Measurements from ENCODE around the gene TUB. TPM values are rescaled to one million over a fixed set of nuclear protein-coding genes. Genes with fewer than 3 reads are reported as not detected.

The TUB gene
- polyA plus RNA-seq, 3 donors: not detected

GRCh38 chr11:8096575-8096974 lies 15.6 kb downstream of the TUB start:
- no peaks in the 10 kb centered on the region for H3K9me3 Mint-ChIP-seq
- Histone ChIP-seq H2AFZ (ENCODE audit: insufficient read depth, low read depth, low read length, poor library complexity, severe bottlenecking) (no peak overlapping the region), H3K27ac (ENCODE audit: low read depth in 1 of 2, low read length in 2 of 2) (no peak overlapping the region), H3K79me2 (ENCODE audit: insufficient read depth, low read length) (no peaks in the 10 kb centered on the region), H3K36me3 (replicated peaks in 1 of 2; ENCODE audit: control insufficient read depth in 1 of 2, insufficient read depth in 2 of 2, low read length in 2 of 2) (no peaks in the 10 kb centered on the region), H3K27me3 (ENCODE audit: control insufficient read depth in 2 of 2, insufficient read depth in 2 of 2, low read length in 2 of 2) (no peaks in the 10 kb centered on the region), H3K9me3 (replicated peaks in 1 of 2; ENCODE audit: control insufficient read depth in 1 of 2, insufficient read depth in 1 of 2, low read length in 2 of 2) (no peaks in the 10 kb centered on the region), H3K4me1 (ENCODE audit: control insufficient read depth in 1 of 2, insufficient read depth in 2 of 2, low read length in 2 of 2) (no peaks in the 10 kb centered on the region), H3K4me3 (replicated peaks in 1 of 3; ENCODE audit: low read depth in 2 of 3, low read length in 3 of 3) (no peak overlapping the region), H3K4me2 (replicated peaks; ENCODE audit: extremely low read depth, low read length, poor library complexity, severe bottlenecking) (no peak overlapping the region), H3K9ac (ENCODE audit: insufficient read depth, low read length, poor library complexity, severe bottlenecking) (no peak overlapping the region), H4K20me1 (ENCODE audit: insufficient read depth, low read length) (no peaks in the 10 kb centered on the region)
- no CpG with 5 or more reads among the region's 6 CpGs for WGBS (ENCODE audit: insufficient coverage)
- no peaks in the 10 kb centered on the region for H3K4me1 Mint-ChIP-seq
- intact Hi-C loops (cut with micrococcal nuclease): no loop called here
- H3K4me3 Mint-ChIP-seq: no peak overlapping the region
- H3K27ac Mint-ChIP-seq: no peak overlapping the region
- TF ChIP-seq, protein P1, sequence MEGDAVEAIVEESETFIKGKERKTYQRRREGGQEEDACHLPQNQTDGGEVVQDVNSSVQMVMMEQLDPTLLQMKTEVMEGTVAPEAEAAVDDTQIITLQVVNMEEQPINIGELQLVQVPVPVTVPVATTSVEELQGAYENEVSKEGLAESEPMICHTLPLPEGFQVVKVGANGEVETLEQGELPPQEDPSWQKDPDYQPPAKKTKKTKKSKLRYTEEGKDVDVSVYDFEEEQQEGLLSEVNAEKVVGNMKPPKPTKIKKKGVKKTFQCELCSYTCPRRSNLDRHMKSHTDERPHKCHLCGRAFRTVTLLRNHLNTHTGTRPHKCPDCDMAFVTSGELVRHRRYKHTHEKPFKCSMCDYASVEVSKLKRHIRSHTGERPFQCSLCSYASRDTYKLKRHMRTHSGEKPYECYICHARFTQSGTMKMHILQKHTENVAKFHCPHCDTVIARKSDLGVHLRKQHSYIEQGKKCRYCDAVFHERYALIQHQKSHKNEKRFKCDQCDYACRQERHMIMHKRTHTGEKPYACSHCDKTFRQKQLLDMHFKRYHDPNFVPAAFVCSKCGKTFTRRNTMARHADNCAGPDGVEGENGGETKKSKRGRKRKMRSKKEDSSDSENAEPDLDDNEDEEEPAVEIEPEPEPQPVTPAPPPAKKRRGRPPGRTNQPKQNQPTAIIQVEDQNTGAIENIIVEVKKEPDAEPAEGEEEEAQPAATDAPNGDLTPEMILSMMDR (IDR thresholded peaks at IDR 0.05): no peak
- H3K36me3 Mint-ChIP-seq: no peaks in the 10 kb centered on the region
- DNase-seq: no peak
- peaks cover 0 to 3% (median 1%) of the 10 kb centered on the region in 3 donors for H3K27me3 Mint-ChIP-seq (ENCODE audit: low read depth in 3 of 3)

GRCh38 chr11:8097062-8097461 lies 16.1 kb downstream of the TUB start:
- H3K9me3 Mint-ChIP-seq: no peaks in the 10 kb centered on the region
- Histone ChIP-seq H3K36me3 (replicated peaks in 1 of 2; ENCODE audit: control insufficient read depth in 1 of 2, insufficient read depth in 2 of 2, low read length in 2 of 2) (no peaks in the 10 kb centered on the region), H3K27ac (ENCODE audit: low read depth in 1 of 2, low read length in 2 of 2) (no peak overlapping the region), H2AFZ (ENCODE audit: insufficient read depth, low read depth, low read length, poor library complexity, severe bottlenecking) (no peak overlapping the region), H3K4me2 (replicated peaks; ENCODE audit: extremely low read depth, low read length, poor library complexity, severe bottlenecking) (no peak overlapping the region), H3K9me3 (replicated peaks in 1 of 2; ENCODE audit: control insufficient read depth in 1 of 2, insufficient read depth in 1 of 2, low read length in 2 of 2) (no peaks in the 10 kb centered on the region), H3K4me1 (ENCODE audit: control insufficient read depth in 1 of 2, insufficient read depth in 2 of 2, low read length in 2 of 2) (no peaks in the 10 kb centered on the region), H3K79me2 (ENCODE audit: insufficient read depth, low read length) (no peaks in the 10 kb centered on the region), H3K9ac (ENCODE audit: insufficient read depth, low read length, poor library complexity, severe bottlenecking) (no peak overlapping the region), H3K27me3 (ENCODE audit: control insufficient read depth in 2 of 2, insufficient read depth in 2 of 2, low read length in 2 of 2) (no peaks in the 10 kb centered on the region), H4K20me1 (ENCODE audit: insufficient read depth, low read length) (no peaks in the 10 kb centered on the region), H3K4me3 (replicated peaks in 1 of 3; ENCODE audit: low read depth in 2 of 3, low read length in 3 of 3) (no peak overlapping the region)
- DNase-seq: no peak
- no peaks in the 10 kb centered on the region for H3K4me1 Mint-ChIP-seq
- intact Hi-C loops (cut with micrococcal nuclease): no loop called here
- H3K27me3 Mint-ChIP-seq (ENCODE audit: low read depth in 3 of 3): peaks cover 0 to 3% (median 1%) of the 10 kb centered on the region in 3 donors
- H3K36me3 Mint-ChIP-seq: no peaks in the 10 kb centered on the region
- no peak overlapping the region for H3K4me3 Mint-ChIP-seq
- WGBS (ENCODE audit: insufficient coverage): 93% methylated on average over 4 of the region's 8 CpGs
- TF ChIP-seq, protein P1 (IDR thresholded peaks at IDR 0.05): no peak
- H3K27ac Mint-ChIP-seq: no peak overlapping the region

Data from CD14-positive monocyte (primary cell).